ENCODE measurements around the gene ZDHHC9.

DNA sequence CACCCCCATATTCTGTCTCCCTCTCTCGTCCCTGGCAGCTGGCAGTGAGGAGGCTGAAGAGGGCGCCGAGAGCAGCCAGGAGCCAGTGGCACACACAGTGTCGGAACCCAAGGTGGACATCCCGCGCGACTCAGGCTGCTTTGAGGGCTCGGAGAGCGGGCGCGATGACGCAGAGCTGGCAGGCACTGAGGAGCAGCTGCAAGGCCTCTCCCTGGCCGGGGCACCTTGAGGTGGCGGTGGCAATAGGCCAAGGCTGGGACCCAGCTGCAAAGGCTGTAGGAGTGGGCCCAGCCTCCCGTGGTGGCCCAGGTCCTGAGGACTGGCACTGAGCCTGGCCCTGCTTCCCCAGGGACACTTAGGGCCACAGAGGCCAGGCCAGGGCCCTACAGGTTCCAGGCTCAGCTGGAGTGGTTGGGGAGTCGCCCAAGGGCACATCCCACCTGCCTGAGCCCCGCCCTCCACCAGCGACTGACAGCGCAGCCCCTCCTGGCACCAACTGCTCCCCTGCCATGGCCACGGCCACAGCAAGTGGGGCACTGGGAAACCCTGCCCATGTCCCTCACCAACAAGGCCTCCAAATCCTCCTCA is 50.0 kb downstream of the ZDHHC9 start:
- TF ChIP-seq, protein P1, sequence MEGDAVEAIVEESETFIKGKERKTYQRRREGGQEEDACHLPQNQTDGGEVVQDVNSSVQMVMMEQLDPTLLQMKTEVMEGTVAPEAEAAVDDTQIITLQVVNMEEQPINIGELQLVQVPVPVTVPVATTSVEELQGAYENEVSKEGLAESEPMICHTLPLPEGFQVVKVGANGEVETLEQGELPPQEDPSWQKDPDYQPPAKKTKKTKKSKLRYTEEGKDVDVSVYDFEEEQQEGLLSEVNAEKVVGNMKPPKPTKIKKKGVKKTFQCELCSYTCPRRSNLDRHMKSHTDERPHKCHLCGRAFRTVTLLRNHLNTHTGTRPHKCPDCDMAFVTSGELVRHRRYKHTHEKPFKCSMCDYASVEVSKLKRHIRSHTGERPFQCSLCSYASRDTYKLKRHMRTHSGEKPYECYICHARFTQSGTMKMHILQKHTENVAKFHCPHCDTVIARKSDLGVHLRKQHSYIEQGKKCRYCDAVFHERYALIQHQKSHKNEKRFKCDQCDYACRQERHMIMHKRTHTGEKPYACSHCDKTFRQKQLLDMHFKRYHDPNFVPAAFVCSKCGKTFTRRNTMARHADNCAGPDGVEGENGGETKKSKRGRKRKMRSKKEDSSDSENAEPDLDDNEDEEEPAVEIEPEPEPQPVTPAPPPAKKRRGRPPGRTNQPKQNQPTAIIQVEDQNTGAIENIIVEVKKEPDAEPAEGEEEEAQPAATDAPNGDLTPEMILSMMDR (IDR thresholded peaks at IDR 0.05): no peak
- TF ChIP-seq POLR2A (IDR thresholded peaks at IDR 0.05): no peak
- no peak for TF ChIP-seq POLR2AphosphoS5 (IDR thresholded peaks at IDR 0.05; ENCODE audit: insufficient read depth in 1 of 2, low read depth in 1 of 2)

Data from vagina (tissue), 2 donors.